WTC11 (cell line): ENCODE results near the gene UVRAG.

Experiments
- ATF1 ChIP-seq: sonication (generic); formaldehyde crosslinking; IDR thresholded peaks from 2 replicates; pipeline ENCODE4 v1.8.1; 2023; ENCODE audit warnings: mild to moderate bottlenecking, moderate library complexity, missing genetic modification reagents
- ATF3 ChIP-seq: sonication (generic); formaldehyde crosslinking; conservative IDR thresholded peaks from 2 replicates; pipeline ENCODE4 v1.8.1; 2022; ENCODE audit warnings: mild to moderate bottlenecking, missing genetic modification reagents
- CREM ChIP-seq: sonication (generic); formaldehyde crosslinking; IDR thresholded peaks from 2 replicates; pipeline ENCODE4 v1.8.1; 2022; ENCODE audit warnings: mild to moderate bottlenecking, missing genetic modification reagents, moderate library complexity
- CTCF ChIP-seq: fragments of 200-600 bp; IDR thresholded peaks from 2 replicates; pipeline ENCODE4 v1.8.0; 2022; ENCODE audit warnings: antibody characterized with exemption
- E2F1 ChIP-seq: sonication (generic); formaldehyde crosslinking; IDR thresholded peaks from 2 replicates; pipeline ENCODE4 v1.8.0; 2022; ENCODE audit warnings: mild to moderate bottlenecking, missing genetic modification reagents
- NR3C1 ChIP-seq: sonication (generic); formaldehyde crosslinking; conservative IDR thresholded peaks from 2 replicates; pipeline ENCODE4 v1.8.1; 2023; ENCODE audit warnings: low read depth, mild to moderate bottlenecking, missing genetic modification reagents
- SMAD3 ChIP-seq: sonication (generic); formaldehyde crosslinking; IDR thresholded peaks from 2 replicates; pipeline ENCODE4 v1.8.0; 2022; ENCODE audit warnings: missing genetic modification reagents, mild to moderate bottlenecking, borderline replicate concordance
- SOX15 ChIP-seq: fragments of 250-450 bp; sonication (Bioruptor Pico); IDR thresholded peaks from 2 replicates; pipeline ENCODE4 v1.9.0; 2021; ENCODE audit warnings: mild to moderate bottlenecking
- STAT6 ChIP-seq: sonication (generic); formaldehyde crosslinking; conservative IDR thresholded peaks from 2 replicates; pipeline ENCODE4 v1.8.1; 2023; ENCODE audit warnings: mild to moderate bottlenecking, low read depth, missing genetic modification reagents, moderate library complexity
- ZNF281 ChIP-seq: sonication (generic); formaldehyde crosslinking; IDR thresholded peaks from 2 replicates; pipeline ENCODE4 v1.8.0; 2023; ENCODE audit warnings: mild to moderate bottlenecking, missing genetic modification reagents
- ZNF671 ChIP-seq: fragments of 250-450 bp; sonication (Bioruptor Pico); IDR thresholded peaks from 2 replicates; pipeline ENCODE4 v1.8.0; 2021; ENCODE audit warnings: mild to moderate bottlenecking
- TF ChIP-seq, protein P1 (sequence below): sonication (generic); formaldehyde crosslinking; IDR thresholded peaks from 2 replicates; pipeline ENCODE4 v1.8.0; 2023; ENCODE audit warnings: missing genetic modification reagents

DNA sequence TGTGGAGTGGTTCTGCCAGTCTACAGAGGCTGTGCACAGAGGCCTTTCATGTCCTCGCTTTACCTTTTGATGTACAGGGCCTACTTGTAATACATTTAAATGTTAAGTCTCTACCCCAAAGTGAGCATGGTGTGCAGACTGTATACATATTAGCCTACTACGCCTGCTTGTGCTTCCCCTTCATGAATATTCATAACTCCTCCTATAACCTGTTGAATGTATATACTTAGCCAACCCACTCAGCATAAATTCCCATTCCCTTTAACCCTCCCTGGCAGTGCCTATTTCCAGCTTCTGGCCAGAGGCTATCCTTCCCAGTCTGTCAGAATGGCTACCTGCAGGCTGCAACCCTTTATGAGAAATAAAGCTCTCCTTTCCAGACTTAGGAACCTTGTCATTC is 275.2 kb downstream of the UVRAG start:
- TF ChIP-seq CTCF (no peak), STAT6 (CRISPR knock-in tag) (no peak), ZNF281 (CRISPR knock-in tag) (no peak), ATF1 (no peak), SOX15 (CRISPR knock-in tag) (no peak), CREM (CRISPR knock-in tag) (no peak), SMAD3 (CRISPR knock-in tag) (no peak), E2F1 (CRISPR knock-in tag) (no peak), ATF3 (CRISPR knock-in tag) (no peak), ZNF671 (CRISPR knock-in tag) (no peak), NR3C1 (CRISPR knock-in tag) (no peak)
- TF ChIP-seq, protein P1, sequence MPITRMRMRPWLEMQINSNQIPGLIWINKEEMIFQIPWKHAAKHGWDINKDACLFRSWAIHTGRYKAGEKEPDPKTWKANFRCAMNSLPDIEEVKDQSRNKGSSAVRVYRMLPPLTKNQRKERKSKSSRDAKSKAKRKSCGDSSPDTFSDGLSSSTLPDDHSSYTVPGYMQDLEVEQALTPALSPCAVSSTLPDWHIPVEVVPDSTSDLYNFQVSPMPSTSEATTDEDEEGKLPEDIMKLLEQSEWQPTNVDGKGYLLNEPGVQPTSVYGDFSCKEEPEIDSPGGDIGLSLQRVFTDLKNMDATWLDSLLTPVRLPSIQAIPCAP: no peak
